ENCODE measurements around the gene AGAP1. TPM values are rescaled to one million over a fixed set of nuclear protein-coding genes. Genes with fewer than 3 reads are reported as not detected.

The AGAP1 gene
- polyA plus RNA-seq, 4 donors = 20.2 to 21.2 (median 20.3) TPM

- no peak for DNase-seq (ENCODE audit: low read depth in 4 of 4, low spot score in 3 of 4)
Measured at GRCh38 chr2:235820571-235820970, 326.7 kb downstream of the AGAP1 start.

DNA sequence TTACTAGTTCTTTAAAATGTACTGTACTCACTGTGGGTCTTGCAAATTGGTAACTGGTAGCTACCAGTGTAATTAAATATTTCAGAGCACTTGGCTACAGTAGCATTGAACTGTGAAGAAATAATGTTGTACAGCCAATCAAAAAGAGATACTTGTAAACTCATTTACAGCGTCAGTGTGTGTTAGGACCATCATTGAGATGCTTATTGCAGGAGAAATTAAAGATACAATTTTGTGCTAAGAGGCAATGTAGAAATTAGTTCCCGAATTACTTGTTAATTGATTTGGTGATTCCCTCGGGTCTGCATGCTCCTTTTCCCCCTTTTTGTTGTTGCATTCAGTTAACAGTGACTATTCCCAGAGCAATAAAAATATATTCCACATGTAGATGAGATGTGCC lies 330.5 kb downstream of the AGAP1 start:
- DNase-seq (ENCODE audit: low read depth in 4 of 4, low spot score in 3 of 4) = no peak

DNA sequence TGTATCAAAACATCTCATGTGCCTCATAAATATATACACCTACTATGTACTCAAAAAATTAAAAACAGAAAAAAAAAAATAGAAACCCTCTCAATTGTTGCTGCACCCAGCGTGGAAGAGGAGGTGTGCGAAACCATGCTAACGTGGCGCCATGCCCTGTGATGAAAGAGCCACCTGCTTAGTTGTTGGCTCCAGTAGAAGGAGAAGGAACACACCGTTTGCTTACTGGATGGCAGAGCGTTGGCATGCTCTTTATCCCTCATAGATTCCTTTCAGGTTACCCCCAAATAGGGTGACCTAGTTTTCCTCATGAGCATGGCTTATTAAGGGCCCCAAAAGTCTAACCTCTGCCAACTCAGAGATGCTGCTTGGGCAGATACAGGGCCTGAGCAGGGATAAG lies 332.1 kb downstream of the AGAP1 start:
- no peak for DNase-seq (ENCODE audit: low read depth in 4 of 4, low spot score in 3 of 4)

DNA sequence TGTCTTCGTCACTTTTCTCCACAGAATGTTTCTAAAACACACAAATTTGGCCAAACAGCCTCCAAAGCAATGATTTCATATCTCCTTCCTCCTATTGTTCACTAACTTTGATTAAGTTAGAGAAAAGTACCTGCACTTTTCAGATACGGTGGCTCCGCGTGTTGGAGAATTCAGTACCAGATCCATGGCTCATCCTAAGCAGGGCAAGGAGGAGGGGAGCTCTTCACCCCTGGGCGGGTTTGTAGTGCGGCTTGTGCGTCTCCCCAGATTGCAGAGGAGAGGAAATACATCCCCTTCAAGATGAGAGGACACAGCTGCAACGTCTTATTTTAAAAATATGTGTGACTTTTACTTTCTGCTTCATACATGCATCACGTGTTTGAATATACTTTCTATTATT lies 333.0 kb downstream of the AGAP1 start:
- DNase-seq (ENCODE audit: low read depth in 4 of 4, low spot score in 3 of 4) = no peak

DNA sequence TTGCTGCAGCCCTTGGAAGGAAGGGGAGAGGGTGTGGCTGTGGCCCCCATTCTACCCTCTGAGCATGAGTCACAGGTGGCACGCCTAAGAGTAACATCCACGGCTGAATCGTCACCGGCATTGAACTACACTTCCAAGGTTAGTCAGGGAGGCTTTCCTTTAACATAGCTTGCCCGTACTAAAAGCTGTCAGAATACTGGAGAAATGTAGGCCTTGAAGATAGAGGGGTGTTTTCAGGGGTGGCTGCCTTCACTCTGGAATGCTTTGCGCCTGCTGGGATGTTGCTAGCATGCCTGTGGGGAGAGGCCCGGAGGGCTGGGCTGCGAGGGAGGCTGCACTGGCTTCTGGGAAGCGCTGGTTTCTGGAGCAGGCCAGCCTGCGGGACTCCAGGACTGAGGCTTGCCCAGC lies 333.7 kb downstream of the AGAP1 start:
- DNase-seq (ENCODE audit: low read depth in 4 of 4, low spot score in 3 of 4) = no peak

GRCh38 chr2:235829726-235830125 lies 335.9 kb downstream of the AGAP1 start:
- no peak for DNase-seq (ENCODE audit: low read depth in 4 of 4, low spot score in 3 of 4)

DNA sequence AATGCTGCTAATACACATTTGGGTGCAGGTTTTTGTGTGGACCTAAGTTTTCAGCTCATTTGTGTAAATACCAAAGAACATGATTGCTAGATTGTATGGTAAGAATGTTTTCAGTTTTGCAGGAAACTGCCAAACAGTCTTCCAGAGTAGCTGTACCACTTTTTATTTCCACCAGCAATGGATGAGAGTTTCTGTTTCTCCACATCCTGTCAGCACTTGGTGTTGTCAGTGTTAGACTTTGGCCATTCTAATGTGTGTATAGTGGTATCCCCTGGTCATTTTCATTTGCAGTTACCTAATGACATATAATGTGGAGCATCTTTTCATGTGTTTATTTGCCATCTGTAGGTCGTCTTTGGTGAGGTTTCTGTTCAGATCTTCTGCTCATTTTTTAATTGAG lies 337.9 kb downstream of the AGAP1 start:
- DNase-seq (ENCODE audit: low read depth in 4 of 4, low spot score in 3 of 4) = no peak

DNA sequence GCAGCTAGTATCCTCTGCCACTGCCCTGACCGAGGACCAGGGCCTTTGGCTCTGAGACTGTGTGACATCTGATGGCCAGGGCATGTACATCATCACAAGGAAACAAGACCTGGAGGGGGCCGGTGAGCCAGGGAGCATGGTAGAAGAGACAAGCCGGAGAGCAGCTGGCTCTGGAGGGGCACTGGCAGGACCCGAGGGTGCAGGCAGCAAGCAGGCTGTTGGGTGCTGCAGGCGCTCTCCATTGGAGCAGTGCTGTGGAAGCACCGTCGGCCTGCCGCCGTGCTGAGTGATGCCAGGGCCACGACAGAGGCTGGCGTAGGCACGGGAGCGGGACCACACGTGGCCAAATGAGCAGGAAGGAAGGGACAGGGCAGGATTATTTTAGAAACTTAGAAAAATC lies 339.1 kb downstream of the AGAP1 start:
- DNase-seq (ENCODE audit: low read depth in 4 of 4, low spot score in 3 of 4) = no peak

GRCh38 chr2:235833971-235834620 lies 340.3 kb downstream of the AGAP1 start:
- no peak for DNase-seq (ENCODE audit: low read depth in 4 of 4, low spot score in 3 of 4)

- DNase-seq (ENCODE audit: low read depth in 4 of 4, low spot score in 3 of 4) = no peak
Measured at GRCh38 chr2:235834781-235835180, 340.9 kb downstream of the AGAP1 start.

GRCh38 chr2:235835810-235836209 lies 342.0 kb downstream of the AGAP1 start:
- DNase-seq (ENCODE audit: low read depth in 4 of 4, low spot score in 3 of 4) = no peak

DNA sequence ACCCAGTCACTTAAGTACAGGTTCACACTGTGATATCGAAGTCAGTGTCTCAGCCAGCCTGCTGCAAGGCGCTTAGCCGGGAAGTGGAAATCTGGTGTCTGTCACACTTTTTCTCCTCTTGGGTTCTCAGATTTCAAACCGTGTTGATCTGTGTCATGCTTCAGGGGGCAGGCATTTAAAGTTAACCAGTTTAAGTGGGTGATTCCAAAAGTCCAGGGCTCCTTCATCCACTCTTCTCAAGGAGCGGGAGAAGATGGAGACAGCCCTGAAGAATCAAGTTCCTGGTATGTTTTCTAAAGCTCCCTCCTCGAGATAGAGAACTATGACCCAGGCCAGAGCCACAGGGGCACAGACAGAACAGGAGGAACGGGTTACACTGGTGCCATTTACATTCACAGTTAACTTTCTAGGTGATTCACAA lies 342.7 kb downstream of the AGAP1 start:
- DNase-seq (ENCODE audit: low read depth in 4 of 4, low spot score in 3 of 4) = peak in 2 of 4 donors; percentile 61 to 63

DNA sequence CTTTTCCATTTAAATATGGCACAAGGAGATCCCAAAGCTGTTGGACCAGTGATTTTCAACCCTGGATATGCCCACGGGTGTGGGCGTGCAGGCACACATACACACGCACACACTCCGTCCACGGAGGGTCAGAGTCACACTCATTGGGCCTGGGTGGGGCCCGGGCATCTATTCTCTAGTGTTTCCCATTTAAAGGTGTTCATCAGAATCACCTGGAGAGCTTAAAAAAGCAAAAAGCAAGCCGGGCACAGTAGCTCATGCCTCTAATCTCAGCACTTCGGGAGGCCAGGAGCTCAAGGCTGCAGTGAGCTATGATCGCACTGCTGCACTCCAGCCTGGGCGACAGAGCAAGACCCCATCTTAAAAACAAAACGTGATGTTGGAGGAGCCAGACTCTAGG lies 345.4 kb downstream of the AGAP1 start:
- DNase-seq (ENCODE audit: low read depth in 4 of 4, low spot score in 3 of 4) = no peak

DNA sequence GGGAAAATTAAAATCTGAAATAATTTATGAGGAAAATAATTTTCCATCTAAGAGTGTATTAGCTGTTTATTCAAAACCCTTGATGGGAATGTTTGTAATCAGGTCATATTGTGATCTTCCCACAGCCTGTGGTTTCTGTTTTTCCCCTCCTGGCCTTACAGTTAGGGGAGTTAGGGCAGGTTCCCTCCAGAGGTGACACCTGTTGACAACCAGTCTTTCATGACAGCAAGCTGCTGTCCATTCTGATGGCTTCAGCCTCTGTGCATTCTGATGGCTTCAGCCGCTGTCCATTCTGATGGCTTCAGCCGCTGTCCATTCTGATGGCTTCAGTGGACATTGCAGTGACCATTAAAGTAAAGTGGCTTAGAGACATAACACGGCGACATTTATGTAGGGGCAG lies 346.1 kb downstream of the AGAP1 start:
- DNase-seq (ENCODE audit: low read depth in 4 of 4, low spot score in 3 of 4) = no peak

DNA sequence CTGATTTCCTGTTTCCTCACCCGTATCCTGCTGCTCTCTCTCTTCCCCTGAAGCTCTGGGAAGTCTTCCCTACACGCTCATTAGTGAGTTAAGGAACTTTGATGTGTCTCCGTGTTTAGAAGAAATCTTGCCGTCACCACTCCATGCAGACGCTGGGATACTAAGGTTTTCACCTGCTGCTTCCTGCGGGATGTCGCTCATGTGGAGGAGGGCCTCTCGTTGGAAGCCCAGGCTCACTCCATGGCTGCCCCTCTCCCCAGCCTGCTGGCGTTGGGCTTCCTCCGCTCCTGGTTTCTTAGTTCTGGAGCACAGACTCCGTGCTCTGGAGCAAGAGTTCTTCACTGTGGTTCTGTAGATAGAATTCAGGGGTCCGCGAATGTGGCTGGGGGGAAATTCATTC lies 348.0 kb downstream of the AGAP1 start:
- no peak for DNase-seq (ENCODE audit: low read depth in 4 of 4, low spot score in 3 of 4)

GRCh38 chr2:235842941-235843340 lies 349.1 kb downstream of the AGAP1 start:
- DNase-seq (ENCODE audit: low read depth in 4 of 4, low spot score in 3 of 4) = no peak

DNA sequence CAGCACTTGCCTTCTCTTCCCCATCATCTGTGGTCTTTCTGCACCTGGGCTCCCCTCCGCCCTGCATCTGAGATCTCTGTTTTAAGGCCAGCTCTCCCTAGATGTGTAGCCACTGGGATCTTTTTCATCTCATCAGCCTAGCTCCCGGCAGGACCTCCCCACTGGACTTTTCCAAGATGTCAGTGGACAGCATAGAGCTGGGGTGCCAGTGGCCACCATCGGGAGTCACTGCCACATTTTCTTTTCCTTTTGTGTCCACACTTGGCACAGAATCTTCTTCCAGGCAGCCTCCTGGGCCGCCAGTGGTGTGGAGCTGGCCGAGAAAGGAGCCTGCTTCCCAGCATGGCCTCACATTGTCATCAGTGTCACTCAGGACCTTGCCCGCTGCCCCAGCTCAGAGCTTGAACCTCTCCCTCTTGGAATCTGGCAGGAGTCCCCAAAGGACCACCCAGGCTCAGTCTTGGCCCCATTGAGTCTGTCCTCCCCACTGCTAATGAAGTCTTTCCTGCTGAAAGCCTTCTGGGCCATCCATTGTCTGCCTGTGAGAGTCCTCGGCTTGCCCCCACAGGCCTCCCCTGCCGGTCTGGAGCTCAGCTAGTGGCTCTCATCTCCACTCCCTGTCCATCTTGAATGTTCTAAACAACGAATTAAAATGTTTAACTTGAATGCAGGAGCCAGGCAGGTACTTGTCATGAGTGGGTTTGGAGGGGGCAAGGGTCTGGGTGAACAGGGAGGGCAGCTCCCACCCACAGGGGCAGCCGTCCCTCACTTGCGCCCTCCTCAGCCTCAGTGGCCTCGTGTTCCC lies 349.9 kb downstream of the AGAP1 start:
- no peak for DNase-seq (ENCODE audit: low read depth in 4 of 4, low spot score in 3 of 4)

DNA sequence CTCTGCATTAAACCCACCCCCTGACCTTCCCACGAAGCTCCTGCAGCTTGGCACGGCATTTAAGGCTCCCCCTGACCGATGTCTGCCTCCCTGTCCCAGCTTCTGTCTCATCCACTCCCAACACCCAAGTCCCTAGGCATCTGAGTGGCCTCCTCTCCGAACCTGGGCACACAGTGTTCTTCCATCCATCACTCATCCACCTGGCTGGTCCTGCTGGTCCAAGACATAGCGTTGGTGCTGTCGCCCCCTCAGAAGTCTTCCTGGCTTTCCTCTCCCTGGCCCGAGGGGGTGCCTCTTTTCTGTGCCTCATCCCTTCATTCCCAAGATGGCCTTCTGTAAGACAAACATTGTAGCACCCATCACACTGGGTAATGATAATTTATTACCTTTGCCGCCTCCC lies 350.7 kb downstream of the AGAP1 start:
- DNase-seq (ENCODE audit: low read depth in 4 of 4, low spot score in 3 of 4) = no peak

- no peak for DNase-seq (ENCODE audit: low read depth in 4 of 4, low spot score in 3 of 4)
Measured at GRCh38 chr2:235845245-235845644, 351.4 kb downstream of the AGAP1 start.

GRCh38 chr2:235847576-235847975 lies 353.7 kb downstream of the AGAP1 start:
- DNase-seq (ENCODE audit: low read depth in 4 of 4, low spot score in 3 of 4) = no peak

DNA sequence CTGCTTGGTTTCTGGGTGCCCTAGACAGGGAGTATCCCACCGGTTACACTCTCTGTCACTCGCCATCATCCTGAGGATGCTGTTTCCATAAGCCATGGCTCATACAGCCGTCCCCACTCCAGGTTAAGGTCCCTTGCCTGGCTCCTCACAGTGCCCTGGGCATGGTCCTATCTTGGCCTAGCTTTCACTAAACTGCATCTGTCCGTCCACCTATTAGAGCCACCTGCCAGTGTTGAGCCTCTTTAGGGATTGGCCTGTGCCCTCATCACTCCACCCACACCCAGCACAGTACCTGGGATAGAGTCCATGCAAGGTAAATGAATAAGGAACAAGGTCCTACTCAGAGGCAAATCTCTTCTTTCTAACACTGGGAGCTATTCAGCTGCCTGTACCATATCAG lies 354.2 kb downstream of the AGAP1 start:
- no peak for DNase-seq (ENCODE audit: low read depth in 4 of 4, low spot score in 3 of 4)

- no peak for DNase-seq (ENCODE audit: low read depth in 4 of 4, low spot score in 3 of 4)
Measured at GRCh38 chr2:235848946-235849345, 355.1 kb downstream of the AGAP1 start.
